ENCODE results near the gene LCMT1.
"Not testable (repeated sequence)": the region's sequence is repeated elsewhere in the genome, so short reads cannot be mapped to it uniquely, and the experiment has no call there.

LCMT1 gene

DNA sequence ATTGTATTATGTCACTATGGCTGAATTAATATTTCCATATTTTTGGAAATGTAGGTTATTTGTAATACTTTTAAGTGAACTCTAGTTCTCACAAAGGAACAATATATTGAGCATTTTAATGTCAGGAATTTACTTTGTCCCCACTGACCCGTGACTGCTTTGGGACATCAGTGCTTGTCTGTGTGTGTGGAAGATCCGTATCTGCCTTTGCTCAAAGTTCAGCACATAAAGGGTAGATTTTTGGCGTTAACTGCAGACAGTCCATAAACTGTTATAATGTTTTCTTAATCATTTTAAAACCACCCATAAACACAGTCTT, 65.9 kb downstream of the LCMT1 start:
- Histone ChIP-seq H3K4me3 (ENCODE audit: low read length) (no peak overlapping the region), H3K9me3 (replicated peaks; ENCODE audit: low read length) (no peaks in the 10 kb centered on the region), H3K36me3 (ENCODE audit: insufficient read depth, low read length) (peaks cover 19% of the 10 kb centered on the region), H3K9ac (ENCODE audit: low read depth, low read length) (no peak overlapping the region), H3K27me3 (ENCODE audit: control insufficient read depth, insufficient read depth, low read length) (no peaks in the 10 kb centered on the region), H3K4me1 (ENCODE audit: control insufficient read depth, insufficient read depth, low read length) (no peaks in the 10 kb centered on the region), H3K4me2 (ENCODE audit: low read length) (no peak overlapping the region)

DNA sequence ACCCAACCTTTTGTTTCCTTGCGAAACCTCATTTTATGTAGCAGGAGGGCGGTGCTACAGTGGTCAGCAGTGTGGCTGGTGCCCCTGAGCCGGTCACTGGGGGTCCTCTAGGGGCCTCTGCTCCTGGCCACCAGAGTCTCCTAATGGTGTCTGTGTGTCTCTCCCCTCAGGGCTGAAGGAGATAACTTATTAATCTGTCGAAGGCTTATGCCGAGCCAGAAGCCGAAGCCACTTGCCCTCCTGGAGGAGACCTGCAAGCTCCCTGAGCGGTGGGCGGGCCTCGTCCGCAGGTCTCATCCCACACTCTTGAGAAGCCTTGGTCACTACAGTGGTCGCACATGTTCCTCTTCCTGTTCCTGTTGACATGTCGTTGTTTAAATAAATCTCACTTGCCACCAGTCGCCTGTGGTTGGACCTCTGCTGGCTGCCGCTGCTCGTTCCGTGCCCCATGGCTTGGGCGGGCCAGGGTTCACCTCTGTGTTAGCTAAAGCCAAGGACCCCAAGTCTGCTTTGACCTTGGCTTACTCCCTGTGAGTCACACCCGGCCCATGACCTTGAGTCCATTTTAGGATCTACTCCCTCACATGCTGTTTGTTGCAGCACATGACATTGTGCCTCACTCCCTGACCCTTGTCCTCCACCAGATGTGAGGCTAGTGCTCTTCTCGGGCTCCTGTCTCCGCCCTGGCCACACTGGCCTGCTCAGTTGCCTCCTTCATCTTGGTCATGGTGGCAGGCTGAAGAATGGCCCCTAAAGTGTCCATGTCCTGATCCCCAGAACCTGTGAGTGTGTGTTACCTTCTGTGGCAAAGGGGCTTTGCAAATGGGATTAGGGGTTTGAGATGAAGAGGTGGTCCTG, 66.5 kb downstream of the LCMT1 start:
- peaks cover 17% of the 10 kb centered on the region for H3K36me3 ChIP-seq (ENCODE audit: insufficient read depth, low read length)
- H3K4me2 ChIP-seq (ENCODE audit: low read length), result no peak overlapping the region
- no peak overlapping the region for H3K9ac ChIP-seq (ENCODE audit: low read depth, low read length)
- H3K4me1 ChIP-seq (ENCODE audit: control insufficient read depth, insufficient read depth, low read length), result no peaks in the 10 kb centered on the region
- no peaks in the 10 kb centered on the region for H3K27me3 ChIP-seq (ENCODE audit: control insufficient read depth, insufficient read depth, low read length)
- H3K9me3 ChIP-seq (replicated peaks; ENCODE audit: low read length), result no peaks in the 10 kb centered on the region
- no peak overlapping the region for H3K4me3 ChIP-seq (ENCODE audit: low read length)

DNA sequence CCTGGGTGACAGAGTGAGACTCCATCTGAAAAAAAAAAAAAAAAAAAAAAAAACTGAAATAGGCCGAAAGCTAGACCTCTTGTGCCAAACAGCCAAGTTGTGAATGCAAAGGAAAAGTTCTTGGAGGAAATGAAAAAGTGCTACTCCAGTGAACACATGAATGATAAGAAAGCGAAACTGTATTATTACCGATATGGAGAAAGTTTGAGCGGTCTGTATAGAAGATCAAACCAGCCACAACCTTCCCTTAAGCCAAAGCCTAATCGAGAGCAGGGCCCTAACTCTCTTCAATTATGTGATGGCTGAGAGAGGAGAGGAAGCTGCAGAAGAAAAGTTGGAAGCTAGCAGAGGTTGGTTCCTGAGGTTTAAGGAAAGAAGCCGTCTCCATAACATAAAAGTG, 69.7 kb downstream of the LCMT1 start:
- not testable (repeated sequence) for H3K36me3 ChIP-seq (ENCODE audit: insufficient read depth, low read length); H3K4me3 ChIP-seq (ENCODE audit: low read length); H3K4me2 ChIP-seq (ENCODE audit: low read length); H3K4me1 ChIP-seq (ENCODE audit: control insufficient read depth, insufficient read depth, low read length); H3K27me3 ChIP-seq (ENCODE audit: control insufficient read depth, insufficient read depth, low read length); H3K9ac ChIP-seq (ENCODE audit: low read depth, low read length); H3K9me3 ChIP-seq (replicated peaks; ENCODE audit: low read length)

DNA sequence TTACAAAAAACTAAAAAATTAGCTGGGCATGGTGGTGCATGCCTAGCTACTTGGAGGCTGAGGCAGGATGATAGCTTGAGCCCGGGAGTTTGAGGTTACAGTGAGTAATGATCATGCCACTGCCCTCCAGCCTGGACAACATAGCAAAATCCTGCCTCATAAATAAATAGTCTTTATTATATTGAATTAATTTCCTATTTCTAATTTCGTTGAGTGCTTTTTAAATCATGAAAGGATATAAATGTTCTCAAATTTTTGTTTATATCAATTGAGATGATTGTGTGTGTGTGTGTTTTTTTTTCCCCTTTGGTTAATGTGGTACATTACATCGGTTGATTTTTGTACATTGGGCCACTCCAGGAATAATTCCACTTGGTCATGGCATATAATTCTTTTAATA, 73.2 kb downstream of the LCMT1 start:
- no peak overlapping the region for H3K4me2 ChIP-seq (ENCODE audit: low read length)
- no peaks in the 10 kb centered on the region for H3K27me3 ChIP-seq (ENCODE audit: control insufficient read depth, insufficient read depth, low read length)
- no peaks in the 10 kb centered on the region for H3K4me1 ChIP-seq (ENCODE audit: control insufficient read depth, insufficient read depth, low read length)
- no peaks in the 10 kb centered on the region for H3K9me3 ChIP-seq (replicated peaks; ENCODE audit: low read length)
- no peaks in the 10 kb centered on the region for H3K36me3 ChIP-seq (ENCODE audit: insufficient read depth, low read length)
- no peak overlapping the region for H3K4me3 ChIP-seq (ENCODE audit: low read length)
- H3K9ac ChIP-seq (ENCODE audit: low read depth, low read length), result no peak overlapping the region

DNA sequence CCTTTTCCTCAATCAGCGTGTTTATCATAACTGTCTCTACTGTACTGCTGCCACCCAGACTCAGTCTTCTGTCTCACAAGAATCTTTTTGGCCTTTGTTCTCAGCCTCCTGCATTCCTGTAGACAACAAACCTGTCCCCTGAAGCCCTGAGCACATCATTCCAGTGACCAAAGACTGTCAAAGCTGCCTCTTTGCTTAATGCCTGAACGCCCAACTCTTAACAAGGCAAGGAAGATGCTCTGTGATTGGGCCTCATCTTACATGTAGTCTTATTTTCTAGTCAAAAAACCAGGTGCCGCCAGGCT, 75.9 kb downstream of the LCMT1 start:
- H3K9ac ChIP-seq (ENCODE audit: low read depth, low read length), result no peak overlapping the region
- no peak overlapping the region for H3K4me2 ChIP-seq (ENCODE audit: low read length)
- no peaks in the 10 kb centered on the region for H3K36me3 ChIP-seq (ENCODE audit: insufficient read depth, low read length)
- no peaks in the 10 kb centered on the region for H3K9me3 ChIP-seq (replicated peaks; ENCODE audit: low read length)
- no peaks in the 10 kb centered on the region for H3K4me1 ChIP-seq (ENCODE audit: control insufficient read depth, insufficient read depth, low read length)
- H3K27me3 ChIP-seq (ENCODE audit: control insufficient read depth, insufficient read depth, low read length), result no peaks in the 10 kb centered on the region
- H3K4me3 ChIP-seq (ENCODE audit: low read length), result no peak overlapping the region

DNA sequence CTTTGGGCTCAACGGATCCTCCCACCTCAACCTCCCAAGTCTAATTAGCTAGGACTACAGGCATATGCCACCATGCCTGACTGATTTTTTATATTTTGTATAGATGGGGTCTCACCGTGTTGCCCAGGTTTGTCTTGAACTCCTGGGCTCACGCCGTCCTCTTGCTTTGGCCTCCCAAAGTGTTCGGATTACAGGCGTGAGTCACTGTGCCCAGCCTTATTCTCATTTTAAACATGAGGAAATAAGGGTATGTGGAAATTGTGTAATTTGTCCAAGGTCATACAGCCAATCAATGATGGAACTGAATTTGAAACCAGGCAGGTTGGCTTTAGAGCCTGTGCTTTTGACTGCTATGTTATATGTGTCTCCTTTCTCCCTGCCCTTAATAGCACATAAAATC, 77.8 kb downstream of the LCMT1 start:
- no peaks in the 10 kb centered on the region for H3K36me3 ChIP-seq (ENCODE audit: insufficient read depth, low read length)
- no peak overlapping the region for H3K9ac ChIP-seq (ENCODE audit: low read depth, low read length)
- no peaks in the 10 kb centered on the region for H3K4me1 ChIP-seq (ENCODE audit: control insufficient read depth, insufficient read depth, low read length)
- H3K4me2 ChIP-seq (ENCODE audit: low read length), result no peak overlapping the region
- no peaks in the 10 kb centered on the region for H3K27me3 ChIP-seq (ENCODE audit: control insufficient read depth, insufficient read depth, low read length)
- no peaks in the 10 kb centered on the region for H3K9me3 ChIP-seq (replicated peaks; ENCODE audit: low read length)
- no peak overlapping the region for H3K4me3 ChIP-seq (ENCODE audit: low read length)

DNA sequence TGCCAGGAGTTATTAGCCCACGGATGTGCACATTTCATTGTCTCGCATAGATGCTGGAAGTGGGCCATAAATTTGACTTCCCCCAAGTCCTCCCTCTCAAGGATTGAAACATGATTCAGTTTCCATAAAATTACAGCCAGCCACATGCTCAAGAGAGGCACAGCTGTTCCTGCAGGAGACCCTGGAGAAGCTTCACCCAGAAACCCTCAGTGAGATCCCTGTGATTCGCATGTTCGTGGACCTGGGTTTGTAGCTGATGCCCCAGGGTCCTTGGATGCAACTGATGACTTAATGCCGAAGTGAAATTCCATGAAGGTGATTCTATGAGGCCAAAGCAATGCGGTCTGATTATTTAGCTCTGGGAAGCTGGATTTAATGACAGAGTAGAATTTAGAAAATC, 80.6 kb downstream of the LCMT1 start:
- Histone ChIP-seq H3K4me3 (ENCODE audit: low read length) (no peak overlapping the region), H3K9me3 (replicated peaks; ENCODE audit: low read length) (no peaks in the 10 kb centered on the region), H3K27me3 (ENCODE audit: control insufficient read depth, insufficient read depth, low read length) (no peaks in the 10 kb centered on the region), H3K9ac (ENCODE audit: low read depth, low read length) (no peak overlapping the region), H3K4me2 (ENCODE audit: low read length) (no peak overlapping the region), H3K4me1 (ENCODE audit: control insufficient read depth, insufficient read depth, low read length) (no peaks in the 10 kb centered on the region), H3K36me3 (ENCODE audit: insufficient read depth, low read length) (no peaks in the 10 kb centered on the region)

DNA sequence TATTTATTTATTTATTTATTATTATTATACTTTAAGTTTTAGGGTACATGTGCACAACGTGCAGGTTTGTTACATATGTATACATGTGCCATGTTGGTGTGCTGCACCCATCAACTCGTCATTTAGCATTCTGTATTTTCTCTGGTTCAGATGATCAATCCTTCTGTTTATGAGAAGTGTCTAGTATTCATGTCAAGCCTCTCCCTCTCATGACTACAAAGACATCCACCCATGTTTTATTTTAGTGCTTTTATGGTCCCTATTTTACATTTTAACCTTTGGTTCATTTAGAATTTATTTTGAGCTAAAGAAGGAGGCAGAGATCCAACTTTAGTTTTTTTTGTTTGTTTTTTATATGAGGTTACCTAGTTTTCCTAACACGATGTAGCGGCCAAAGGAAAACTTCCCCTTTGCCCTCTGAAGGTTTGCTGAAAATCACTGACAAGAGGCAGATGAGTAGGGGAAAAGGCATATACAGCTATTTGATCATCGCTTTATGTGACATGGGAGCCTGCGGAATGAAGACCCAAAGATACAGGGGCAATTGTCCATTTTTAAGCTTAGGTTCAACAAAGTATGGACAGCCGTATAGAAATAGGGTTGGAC, 82.8 kb downstream of the LCMT1 start:
- Histone ChIP-seq H3K4me1 (ENCODE audit: control insufficient read depth, insufficient read depth, low read length) (no peaks in the 10 kb centered on the region), H3K9me3 (replicated peaks; ENCODE audit: low read length) (no peaks in the 10 kb centered on the region)

DNA sequence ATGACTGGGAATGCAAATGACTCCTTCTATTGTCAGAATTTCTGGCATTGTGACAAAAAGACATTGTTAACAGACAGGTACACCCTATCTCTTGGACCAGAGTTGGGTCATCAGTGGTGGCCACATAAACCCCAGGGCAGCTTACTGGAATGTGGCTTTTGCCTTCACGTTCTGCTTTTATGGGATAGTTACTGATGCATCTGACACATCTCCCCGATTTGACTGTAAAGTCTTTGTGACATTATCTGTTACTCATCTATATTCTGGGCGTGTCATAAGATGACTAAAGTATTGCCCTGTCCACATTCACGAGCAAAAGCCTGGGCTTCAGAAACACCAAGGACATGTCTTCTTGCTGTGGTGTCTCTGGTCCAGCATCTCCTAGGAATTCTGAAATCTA, 86.5 kb downstream of the LCMT1 start:
- no peaks in the 10 kb centered on the region for H3K9me3 ChIP-seq (replicated peaks; ENCODE audit: low read length)
- no peak overlapping the region for H3K4me3 ChIP-seq (ENCODE audit: low read length)
- H3K27me3 ChIP-seq (ENCODE audit: control insufficient read depth, insufficient read depth, low read length), result no peaks in the 10 kb centered on the region
- H3K9ac ChIP-seq (ENCODE audit: low read depth, low read length), result no peak overlapping the region
- H3K36me3 ChIP-seq (ENCODE audit: insufficient read depth, low read length), result no peaks in the 10 kb centered on the region
- H3K4me1 ChIP-seq (ENCODE audit: control insufficient read depth, insufficient read depth, low read length), result no peaks in the 10 kb centered on the region
- no peak overlapping the region for H3K4me2 ChIP-seq (ENCODE audit: low read length)

More for the DNA sequence above, 82.8 kb downstream of the LCMT1 start:
- Histone ChIP-seq H3K27me3 (ENCODE audit: control insufficient read depth, insufficient read depth, low read length) (no peaks in the 10 kb centered on the region), H3K4me3 (ENCODE audit: low read length) (no peak overlapping the region), H3K9ac (ENCODE audit: low read depth, low read length) (no peak overlapping the region), H3K4me2 (ENCODE audit: low read length) (no peak overlapping the region), H3K36me3 (ENCODE audit: insufficient read depth, low read length) (no peaks in the 10 kb centered on the region)

DNA sequence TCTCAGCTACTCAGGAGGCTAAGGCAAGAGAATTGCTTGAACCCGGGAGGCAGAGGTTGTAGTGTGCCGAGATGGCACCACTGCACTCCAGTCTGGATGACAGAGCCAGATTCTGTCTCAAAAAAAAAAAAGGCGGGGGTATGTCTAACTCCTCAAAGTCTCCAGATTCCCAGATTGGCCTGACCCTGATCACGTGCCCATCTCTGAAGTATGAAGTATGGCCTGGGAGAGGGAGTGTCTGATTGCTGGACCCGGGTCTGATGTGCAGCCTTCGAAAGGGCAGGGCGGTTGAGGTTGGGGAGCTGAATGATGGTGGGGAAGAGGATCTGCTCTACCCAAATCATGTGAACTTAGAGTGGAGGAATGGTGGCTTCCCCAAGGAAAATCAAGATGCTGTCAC, 87.9 kb downstream of the LCMT1 start:
- H3K36me3 ChIP-seq (ENCODE audit: insufficient read depth, low read length), result no peaks in the 10 kb centered on the region
- no peaks in the 10 kb centered on the region for H3K4me1 ChIP-seq (ENCODE audit: control insufficient read depth, insufficient read depth, low read length)
- H3K4me2 ChIP-seq (ENCODE audit: low read length), result no peak overlapping the region
- H3K9ac ChIP-seq (ENCODE audit: low read depth, low read length), result no peak overlapping the region
- H3K4me3 ChIP-seq (ENCODE audit: low read length), result no peak overlapping the region
- no peaks in the 10 kb centered on the region for H3K9me3 ChIP-seq (replicated peaks; ENCODE audit: low read length)
- H3K27me3 ChIP-seq (ENCODE audit: control insufficient read depth, insufficient read depth, low read length), result no peaks in the 10 kb centered on the region

DNA sequence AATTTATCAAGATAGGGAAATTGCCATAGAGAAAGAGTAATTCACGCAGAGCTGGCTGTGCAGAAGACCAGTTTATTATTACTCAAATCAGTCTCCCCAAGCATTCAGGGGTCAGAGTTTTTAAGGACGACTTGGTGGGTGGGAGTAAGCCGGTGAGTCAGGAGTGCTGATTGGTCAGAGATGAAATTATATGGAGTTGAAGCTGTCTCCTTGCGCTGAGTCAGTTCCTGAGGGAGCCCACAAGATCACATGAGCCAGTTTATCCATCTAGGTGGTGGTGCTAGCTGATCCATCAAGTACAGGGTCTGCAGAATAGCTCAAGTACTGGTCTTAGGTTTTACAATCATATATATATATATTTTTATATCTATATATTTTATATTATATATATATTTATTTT, 99.2 kb downstream of the LCMT1 start:
- no peaks in the 10 kb centered on the region for H3K36me3 ChIP-seq (ENCODE audit: insufficient read depth, low read length)
- H3K4me1 ChIP-seq (ENCODE audit: control insufficient read depth, insufficient read depth, low read length), result no peaks in the 10 kb centered on the region
- H3K9me3 ChIP-seq (replicated peaks; ENCODE audit: low read length), result no peaks in the 10 kb centered on the region
- H3K4me2 ChIP-seq (ENCODE audit: low read length), result no peak overlapping the region
- H3K4me3 ChIP-seq (ENCODE audit: low read length), result no peak overlapping the region
- H3K9ac ChIP-seq (ENCODE audit: low read depth, low read length), result no peak overlapping the region
- peaks cover 10% of the 10 kb centered on the region for H3K27me3 ChIP-seq (ENCODE audit: control insufficient read depth, insufficient read depth, low read length)

DNA sequence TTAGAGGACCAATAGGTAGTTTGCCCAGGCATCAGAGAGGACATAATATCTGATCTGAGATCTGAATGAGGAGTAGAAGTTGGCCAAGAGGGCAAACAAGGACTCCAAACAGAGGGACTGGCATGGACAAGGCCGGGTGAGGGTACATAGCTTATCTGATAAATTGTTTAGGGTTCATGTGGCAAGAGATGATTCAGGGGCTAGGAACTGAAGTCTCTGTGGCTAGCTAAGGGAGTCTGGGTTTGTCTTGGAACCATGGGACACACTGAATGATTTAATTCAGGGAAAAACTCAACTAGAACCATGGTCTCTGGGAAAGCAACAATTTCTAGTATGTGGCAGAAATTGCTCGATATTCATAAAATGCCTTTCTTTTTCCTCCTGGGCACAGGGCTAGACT, 101.1 kb downstream of the LCMT1 start:
- no peaks in the 10 kb centered on the region for H3K9me3 ChIP-seq (replicated peaks; ENCODE audit: low read length)
- H3K36me3 ChIP-seq (ENCODE audit: insufficient read depth, low read length), result no peaks in the 10 kb centered on the region
- no peak overlapping the region for H3K9ac ChIP-seq (ENCODE audit: low read depth, low read length)
- no peak overlapping the region for H3K4me3 ChIP-seq (ENCODE audit: low read length)
- H3K27me3 ChIP-seq (ENCODE audit: control insufficient read depth, insufficient read depth, low read length), result peaks cover 22% of the 10 kb centered on the region
- no peak overlapping the region for H3K4me2 ChIP-seq (ENCODE audit: low read length)
- no peaks in the 10 kb centered on the region for H3K4me1 ChIP-seq (ENCODE audit: control insufficient read depth, insufficient read depth, low read length)
